Activated T-helper 1 cell treated with anti-CD3 and anti-CD28 coated beads, Interleukin-12 subunit alpha, Interleukin-12 subunit beta, Interleukin-2, Interleukin-4 antibody, amounts not matched to agents 30 ng/mL and 10 ng/mL and 1 ng/mL, durations not matched to agents 14 hours and 24 hours and 36 hours (primary cell): ENCODE results near the gene PHACTR3. TPM values are rescaled to one million over a fixed set of nuclear protein-coding genes. Genes with fewer than 3 reads are reported as not detected.

Source experiments
- DNase-seq: peaks from one replicate; pipeline ENCODE4 v3.0.0; 2021; ENCODE audit warnings: low spot score
- H3K27ac Mint-ChIP-seq: one replicate; pipeline ENCODE4 v1.8.0; 2021; ENCODE audit warnings: mild to moderate bottlenecking, mixed read lengths
- H3K27me3 Mint-ChIP-seq: one replicate; pipeline ENCODE4 v1.8.0; 2022; ENCODE audit warnings: mild to moderate bottlenecking, moderate library complexity, mixed read lengths; ENCODE audit not compliant: insufficient read depth
- H3K36me3 Mint-ChIP-seq: one replicate; pipeline ENCODE4 v1.8.0; 2021; ENCODE audit warnings: low read depth, mixed read lengths
- H3K4me1 Mint-ChIP-seq: one replicate; pipeline ENCODE4 v1.8.0; 2021; ENCODE audit warnings: low read depth, mixed read lengths
- H3K4me3 Mint-ChIP-seq: one replicate; pipeline ENCODE4 v1.8.0; 2021; ENCODE audit warnings: mild to moderate bottlenecking, moderate library complexity, mixed read lengths
- H3K9me3 Mint-ChIP-seq: one replicate; pipeline ENCODE4 v1.8.0; 2021; ENCODE audit warnings: mixed read lengths
- intact Hi-C: fragments of 100-400 bp; cut with micrococcal nuclease; formaldehyde crosslinking; loops from one replicate; pipeline ENCODE4 v1.15.1; 2024
- total RNA-seq: library from RNA; stranded (reverse); gene quantifications from 2 replicates; pipeline ENCODE4 v1.2.3, GENCODE V29; 2022

Gene PHACTR3
- total RNA-seq, 1 donor from 2014 or later, result not detected

DNA sequence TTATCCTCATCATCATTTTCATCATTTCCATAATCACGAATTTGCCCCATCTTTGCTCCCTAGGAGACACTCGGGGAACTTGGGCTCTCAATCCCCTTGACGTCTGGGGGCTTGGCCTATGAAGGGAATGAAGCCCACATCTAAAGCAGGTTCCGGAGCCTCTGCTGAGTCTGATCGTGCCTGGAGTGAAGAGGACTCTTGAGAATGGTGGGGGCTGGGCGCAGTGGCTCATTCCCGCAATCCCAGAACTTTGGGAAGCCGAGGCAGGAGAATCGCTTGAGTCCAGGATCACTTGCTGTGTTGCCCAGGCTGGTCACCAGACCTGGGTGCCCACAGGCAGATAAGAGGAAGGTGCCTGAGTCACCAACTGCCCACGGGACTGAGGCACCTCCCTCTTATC lies 214.6 kb downstream of the PHACTR3 start:
- Mint-ChIP-seq H3K27ac (no peak overlapping the region), H3K27me3 (no peaks in the 10 kb centered on the region), H3K36me3 (no peaks in the 10 kb centered on the region), H3K4me1 (no peaks in the 10 kb centered on the region), H3K9me3 (no peaks in the 10 kb centered on the region), H3K4me3 (no peak overlapping the region)
- intact Hi-C loops, result no loop called here
- no peak for DNase-seq

DNA sequence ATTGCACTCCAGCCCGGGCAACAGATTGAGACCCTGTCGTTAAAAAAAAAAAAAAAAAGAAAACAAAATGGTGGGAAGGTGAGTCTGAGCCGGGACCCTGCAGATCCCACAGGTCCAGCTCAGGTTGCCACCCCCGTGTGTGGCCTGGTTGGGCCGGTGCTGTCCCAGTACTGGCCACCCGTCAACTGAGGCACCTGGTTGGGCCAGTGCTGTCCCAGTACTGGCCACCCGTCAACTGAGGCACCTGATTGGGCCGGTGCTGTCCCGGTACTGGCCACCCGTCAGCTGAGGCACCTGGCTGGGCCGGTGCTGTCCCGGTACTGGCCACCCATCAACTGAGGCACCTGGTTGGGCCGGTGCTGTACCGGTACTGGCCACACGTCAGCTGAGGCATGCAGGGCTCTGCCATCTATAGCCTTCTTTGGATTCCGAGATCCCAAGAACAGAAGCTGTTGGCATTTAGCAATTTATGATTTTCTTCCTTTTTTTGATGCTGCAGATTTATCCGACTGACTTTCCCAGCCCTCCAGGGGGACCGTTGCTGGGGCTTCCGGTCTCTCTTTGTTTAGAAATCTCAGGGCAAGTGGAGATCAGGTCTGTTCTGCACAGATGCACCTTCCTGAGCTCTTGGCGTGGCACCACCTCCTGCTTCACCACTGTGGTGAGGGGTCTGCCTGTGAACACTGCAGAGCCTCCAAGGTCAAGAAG lies 215.3 kb downstream of the PHACTR3 start:
- H3K36me3 Mint-ChIP-seq, result no peaks in the 10 kb centered on the region
- no peaks in the 10 kb centered on the region for H3K4me1 Mint-ChIP-seq
- H3K4me3 Mint-ChIP-seq, result no peak overlapping the region
- intact Hi-C loops, result no loop called here
- no peak for DNase-seq
- no peaks in the 10 kb centered on the region for H3K27me3 Mint-ChIP-seq
- no peaks in the 10 kb centered on the region for H3K9me3 Mint-ChIP-seq
- H3K27ac Mint-ChIP-seq, result no peak overlapping the region

DNA sequence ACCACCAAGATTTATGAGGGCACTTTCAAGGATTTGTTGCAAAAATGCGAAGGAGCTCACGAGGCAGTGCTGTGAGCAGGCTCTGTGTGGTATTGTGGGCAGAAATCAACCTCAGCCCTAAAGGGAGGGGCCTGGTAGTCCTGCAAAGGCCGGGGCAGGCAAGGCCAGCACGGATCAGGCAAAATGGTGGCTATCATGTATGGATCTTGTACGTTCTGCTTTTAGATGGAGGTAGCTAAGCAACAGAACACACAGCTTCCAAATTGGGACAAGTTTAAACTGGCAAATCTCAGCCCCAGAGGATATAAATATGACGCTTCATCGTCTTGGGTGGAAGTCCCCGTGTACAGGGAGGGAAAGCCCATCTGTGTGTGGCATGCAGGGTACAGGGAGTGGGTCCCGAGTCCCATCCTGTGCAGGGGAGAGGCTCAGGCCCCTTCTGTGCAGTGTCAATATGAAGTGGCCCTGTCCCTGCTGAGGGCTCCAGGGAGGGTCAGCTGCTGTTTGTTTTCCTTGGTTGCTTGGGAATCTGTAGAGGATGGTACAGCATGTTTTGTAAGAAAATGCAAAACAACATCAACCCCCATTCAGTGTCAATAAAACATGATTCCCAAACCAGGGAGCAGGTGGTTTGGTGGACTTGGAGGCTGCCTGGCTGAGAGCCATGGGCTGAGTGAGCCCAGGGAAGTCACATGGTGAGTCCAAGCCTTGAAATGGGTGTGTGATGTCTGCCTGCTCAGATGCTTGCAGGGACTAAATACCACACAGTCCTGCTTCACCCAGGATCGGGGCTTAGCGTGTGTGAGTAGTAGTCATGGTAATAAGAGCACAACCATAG lies 216.1 kb downstream of the PHACTR3 start:
- Mint-ChIP-seq H3K27ac (no peak overlapping the region), H3K4me1 (no peaks in the 10 kb centered on the region), H3K4me3 (no peak overlapping the region), H3K27me3 (no peaks in the 10 kb centered on the region), H3K36me3 (no peaks in the 10 kb centered on the region), H3K9me3 (no peaks in the 10 kb centered on the region)
- DNase-seq, result no peak
- intact Hi-C loops, result no loop called here

DNA sequence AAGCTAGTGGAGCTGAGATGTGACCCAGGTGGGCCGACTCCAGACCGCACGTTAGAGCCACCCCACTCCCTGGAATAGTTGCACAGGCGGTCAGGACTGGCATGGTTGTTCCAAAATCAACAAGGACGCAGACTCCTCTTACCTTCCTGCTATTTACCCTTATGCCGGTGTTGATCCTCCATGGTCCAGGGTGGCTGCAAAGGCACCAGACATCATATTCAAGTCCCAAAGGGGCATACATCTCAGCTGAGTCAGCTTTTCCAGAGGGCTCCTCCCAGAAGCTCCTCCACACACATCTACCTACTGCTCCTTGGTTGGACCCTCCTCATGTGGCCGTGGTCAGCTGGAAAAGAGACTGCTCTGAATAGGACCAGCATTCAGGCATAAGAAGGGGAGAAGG lies 216.9 kb downstream of the PHACTR3 start:
- H3K27ac Mint-ChIP-seq, result no peak overlapping the region
- intact Hi-C loops, result no loop called here
- no peaks in the 10 kb centered on the region for H3K9me3 Mint-ChIP-seq
- H3K36me3 Mint-ChIP-seq, result no peaks in the 10 kb centered on the region
- H3K4me1 Mint-ChIP-seq, result no peaks in the 10 kb centered on the region
- no peaks in the 10 kb centered on the region for H3K27me3 Mint-ChIP-seq
- no peak overlapping the region for H3K4me3 Mint-ChIP-seq
- DNase-seq, result no peak

DNA sequence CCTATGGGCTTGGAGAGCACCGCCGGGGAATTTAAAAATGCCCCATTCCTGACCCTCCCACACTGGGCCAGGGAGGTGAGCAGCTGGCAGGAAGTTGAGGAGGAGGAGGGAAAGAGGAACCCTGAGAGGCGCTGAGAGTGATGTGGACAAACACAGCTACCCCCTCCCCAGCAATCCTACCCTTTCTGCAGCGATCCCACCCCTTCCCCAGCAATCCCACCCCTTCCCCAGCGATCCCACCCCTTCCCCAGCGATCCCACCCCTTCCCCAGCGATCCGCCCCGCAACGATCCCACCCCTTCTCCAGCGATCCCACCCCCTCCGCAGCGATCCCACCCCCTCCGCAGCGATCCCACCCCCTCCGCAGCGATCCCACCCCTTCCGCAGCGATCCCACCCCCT lies 217.4 kb downstream of the PHACTR3 start:
- intact Hi-C loops, result no loop called here
- Mint-ChIP-seq H3K4me1 (no peaks in the 10 kb centered on the region), H3K4me3 (no peak overlapping the region), H3K27me3 (no peaks in the 10 kb centered on the region), H3K9me3 (no peaks in the 10 kb centered on the region), H3K27ac (no peak overlapping the region), H3K36me3 (no peaks in the 10 kb centered on the region)
- DNase-seq, result no peak

DNA sequence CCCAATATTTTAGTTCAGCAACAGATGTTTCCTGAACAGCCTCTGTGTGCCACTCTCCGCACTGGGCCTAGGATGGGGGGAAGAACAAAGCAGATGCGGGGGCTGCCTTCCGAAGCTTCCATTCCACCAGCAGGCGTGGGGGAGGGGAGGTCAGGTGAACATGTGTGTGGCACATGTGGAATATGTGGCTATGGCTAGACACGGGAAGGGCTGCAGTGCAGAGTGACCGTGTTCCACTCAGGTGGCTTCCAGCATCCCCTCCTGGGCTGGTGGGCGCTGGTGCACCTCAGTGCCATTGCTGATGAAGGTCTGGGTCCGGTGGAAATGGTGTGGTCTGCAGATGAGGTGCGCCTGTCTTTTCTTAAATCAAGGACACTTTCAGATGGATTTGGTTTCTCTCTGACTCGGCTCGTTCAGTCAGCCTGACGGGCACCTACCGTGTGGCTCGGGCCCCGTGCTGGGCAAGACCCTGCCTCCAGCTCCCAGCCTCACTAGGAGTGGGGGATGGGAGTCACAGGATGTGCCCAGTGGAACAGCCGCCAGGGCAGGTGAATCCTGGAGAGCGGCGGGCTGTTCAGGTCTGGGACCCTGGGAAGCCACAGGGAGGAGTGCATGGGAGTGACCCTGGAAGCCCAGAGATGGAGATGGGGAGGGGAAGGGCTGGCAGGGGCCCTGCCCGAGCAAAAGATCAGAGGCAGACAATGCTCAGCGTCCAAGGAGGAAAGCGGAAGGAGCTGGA lies 218.1 kb downstream of the PHACTR3 start:
- H3K4me1 Mint-ChIP-seq, result no peaks in the 10 kb centered on the region
- no peak overlapping the region for H3K4me3 Mint-ChIP-seq
- H3K9me3 Mint-ChIP-seq, result no peaks in the 10 kb centered on the region
- intact Hi-C loops, result no loop called here
- no peak for DNase-seq
- H3K27me3 Mint-ChIP-seq, result no peaks in the 10 kb centered on the region
- no peak overlapping the region for H3K27ac Mint-ChIP-seq
- H3K36me3 Mint-ChIP-seq, result no peaks in the 10 kb centered on the region

DNA sequence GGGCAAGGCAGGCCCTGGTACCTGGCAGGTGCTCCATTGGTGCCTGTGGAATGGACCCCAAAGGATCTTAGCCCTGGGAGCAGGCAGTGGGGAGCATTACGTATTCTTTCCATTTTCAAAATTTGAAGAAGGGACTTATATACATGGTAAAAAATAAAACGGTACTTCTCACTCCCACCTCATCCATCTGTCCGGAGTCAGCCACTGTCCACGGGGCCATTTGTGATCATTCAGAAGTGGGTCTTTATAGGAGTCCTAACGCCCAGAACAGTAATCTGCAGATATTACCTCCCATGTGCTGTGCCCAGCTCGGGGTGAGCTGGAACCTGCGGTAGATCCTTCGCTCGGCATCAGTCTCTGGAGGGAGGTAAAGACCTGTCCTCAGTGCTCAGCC lies 218.7 kb downstream of the PHACTR3 start:
- no peak overlapping the region for H3K4me3 Mint-ChIP-seq
- H3K27me3 Mint-ChIP-seq, result no peaks in the 10 kb centered on the region
- no peaks in the 10 kb centered on the region for H3K36me3 Mint-ChIP-seq
- H3K9me3 Mint-ChIP-seq, result no peaks in the 10 kb centered on the region
- no peak for DNase-seq
- no peak overlapping the region for H3K27ac Mint-ChIP-seq
- no peaks in the 10 kb centered on the region for H3K4me1 Mint-ChIP-seq
- intact Hi-C loops, result no loop called here

DNA sequence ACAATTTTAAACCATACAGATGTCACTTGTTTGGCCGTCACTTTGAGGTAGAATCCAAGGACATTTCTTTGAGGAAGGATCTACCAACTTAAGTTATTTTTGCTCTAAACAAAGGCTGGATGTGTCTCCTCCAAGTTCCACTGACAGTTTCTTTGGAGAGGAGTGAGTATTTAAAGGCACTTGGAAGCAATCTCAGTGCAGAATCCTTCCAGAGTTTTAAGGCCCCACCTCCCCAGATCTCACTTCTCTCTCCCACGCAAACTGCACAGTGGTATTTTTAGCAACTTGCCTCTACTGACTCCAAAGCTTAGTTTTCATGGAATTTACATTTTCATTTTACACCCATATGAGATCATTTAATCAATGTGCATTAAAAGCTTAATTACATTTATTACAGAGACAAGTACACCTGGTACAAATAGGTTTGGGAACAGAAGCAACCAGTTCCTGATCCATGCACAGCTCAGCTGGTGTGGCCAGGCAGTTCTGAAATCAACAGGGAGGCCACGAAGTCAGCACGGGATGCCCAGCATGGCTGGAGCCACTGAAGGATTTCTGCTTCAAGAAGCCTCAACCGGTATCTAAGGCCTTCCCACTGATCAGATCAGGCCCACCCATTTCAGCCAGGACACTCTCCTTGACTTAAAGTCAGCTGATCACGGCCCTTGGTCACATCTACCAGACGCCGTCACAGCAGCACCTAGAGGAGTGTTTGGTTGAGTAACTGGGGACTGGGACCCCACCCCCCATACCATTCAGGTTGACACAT lies 219.3 kb downstream of the PHACTR3 start:
- Mint-ChIP-seq H3K27ac (no peak overlapping the region), H3K36me3 (no peaks in the 10 kb centered on the region), H3K4me1 (no peaks in the 10 kb centered on the region), H3K9me3 (no peaks in the 10 kb centered on the region), H3K27me3 (no peaks in the 10 kb centered on the region), H3K4me3 (no peak overlapping the region)
- DNase-seq, result no peak
- intact Hi-C loops, result no loop called here

DNA sequence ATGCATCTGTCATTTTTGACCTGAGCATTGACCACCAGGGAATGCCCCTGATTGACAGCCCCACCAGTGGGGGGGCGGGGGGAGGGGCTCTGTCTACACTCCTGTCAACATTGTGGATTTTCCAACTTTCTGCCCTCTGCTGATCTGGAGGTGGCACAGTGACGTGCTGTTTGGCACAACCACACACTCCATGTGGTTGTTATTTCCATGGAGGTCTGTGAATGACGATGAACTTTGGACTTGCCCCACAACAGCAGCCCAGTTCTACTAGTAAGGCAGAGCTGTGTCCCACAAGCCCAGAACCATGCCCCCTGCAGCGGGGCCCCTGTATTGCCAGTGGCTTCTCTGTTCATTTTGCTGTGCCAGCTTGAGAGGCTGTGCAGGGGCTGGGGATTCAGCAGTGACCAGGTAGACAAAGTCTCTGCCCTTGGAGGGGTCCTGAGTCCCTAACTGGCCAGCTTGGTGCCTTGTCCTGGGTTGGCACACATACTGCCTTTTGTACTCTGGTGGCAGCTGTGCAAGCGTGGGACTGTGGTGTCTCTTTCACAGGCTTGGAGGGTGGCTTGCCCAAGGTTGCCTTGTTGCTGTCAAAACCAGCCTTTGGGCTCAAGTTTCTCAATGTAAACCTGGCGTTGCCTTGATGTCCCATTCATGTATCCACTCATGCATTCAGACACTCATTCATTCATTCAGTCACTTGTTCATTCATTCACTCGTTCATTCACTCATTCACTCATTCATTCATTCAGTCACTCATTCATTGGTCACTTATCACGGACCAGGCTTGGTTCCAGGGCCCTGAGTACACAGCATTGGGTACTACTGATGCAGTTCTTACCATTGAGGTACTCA lies 220.6 kb downstream of the PHACTR3 start:
- Mint-ChIP-seq H3K9me3 (no peaks in the 10 kb centered on the region), H3K4me3 (no peak overlapping the region), H3K36me3 (no peaks in the 10 kb centered on the region), H3K27me3 (no peaks in the 10 kb centered on the region), H3K27ac (no peak overlapping the region), H3K4me1 (no peaks in the 10 kb centered on the region)
- intact Hi-C loops, result no loop called here
- no peak for DNase-seq

DNA sequence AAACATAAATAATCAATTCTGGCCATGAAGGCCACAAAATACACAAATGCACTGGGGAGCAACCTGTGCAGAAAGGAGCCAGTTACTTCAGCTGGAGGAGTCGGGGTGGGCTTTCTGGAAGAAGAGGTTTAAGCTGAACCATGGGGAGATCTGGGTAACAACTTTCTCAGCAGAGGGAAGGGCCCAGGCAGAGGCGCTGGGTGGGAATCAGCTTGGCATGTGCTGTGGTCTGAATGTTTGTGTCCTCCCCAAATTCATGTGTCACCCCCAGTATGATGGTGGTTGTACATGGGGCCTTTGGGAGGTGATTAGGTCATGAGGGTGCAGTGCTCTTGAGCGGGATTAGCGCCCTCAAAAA lies 221.2 kb downstream of the PHACTR3 start:
- Mint-ChIP-seq H3K36me3 (no peaks in the 10 kb centered on the region), H3K27ac (no peak overlapping the region), H3K27me3 (no peaks in the 10 kb centered on the region), H3K9me3 (no peaks in the 10 kb centered on the region), H3K4me1 (no peaks in the 10 kb centered on the region), H3K4me3 (no peak overlapping the region)
- intact Hi-C loops, result no loop called here
- DNase-seq, result no peak

DNA sequence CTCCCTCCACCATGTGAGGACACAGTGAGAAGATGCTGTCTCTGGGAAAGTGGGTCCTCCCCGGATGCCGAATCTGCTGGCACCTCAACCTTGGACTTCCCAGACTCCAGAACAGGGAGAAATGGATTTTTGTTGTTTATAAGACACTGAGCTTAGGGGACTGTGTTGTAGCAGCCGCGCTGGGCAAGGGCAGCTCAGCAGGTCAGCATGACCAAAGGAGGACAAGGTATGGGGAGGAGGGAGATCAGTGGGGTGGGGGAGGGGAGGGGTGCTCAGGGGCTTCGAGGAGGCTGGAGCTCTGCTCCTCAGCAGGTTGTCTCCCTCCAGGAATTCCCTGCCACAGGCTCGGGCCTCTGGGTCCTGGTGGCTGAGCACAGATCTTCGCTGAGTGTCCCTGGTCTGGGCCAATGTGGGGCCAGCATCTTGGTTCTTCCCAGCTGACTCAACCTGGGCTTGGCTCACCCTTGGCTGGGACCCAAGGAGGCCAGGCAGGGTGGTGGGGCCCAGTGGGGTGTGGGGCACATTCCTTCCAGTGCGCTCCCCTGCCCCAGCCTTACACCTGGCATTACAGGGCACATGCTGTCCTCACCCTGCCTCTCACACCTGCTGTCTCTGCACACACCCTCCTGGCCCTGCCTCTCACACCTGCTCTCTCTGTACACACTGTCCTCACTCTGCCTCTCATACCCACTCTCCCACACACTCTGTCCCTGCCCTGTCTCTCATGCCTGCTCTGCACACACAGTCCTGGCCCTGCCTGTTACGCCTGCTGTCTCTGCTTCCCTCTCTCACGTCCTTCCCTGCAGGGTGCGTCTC lies 221.8 kb downstream of the PHACTR3 start:
- Mint-ChIP-seq H3K27me3 (no peaks in the 10 kb centered on the region), H3K4me3 (no peak overlapping the region), H3K36me3 (no peaks in the 10 kb centered on the region), H3K27ac (no peak overlapping the region), H3K4me1 (no peaks in the 10 kb centered on the region), H3K9me3 (no peaks in the 10 kb centered on the region)
- intact Hi-C loops, result no loop called here
- DNase-seq, result no peak
